OCI-LY3 (cell line): Measurements from ENCODE around the gene DAAM2.

Experiments used
- H2AFZ ChIP-seq: fragments of 200-600, 300-600 bp; shearing (Covaris generic); 2 replicates; pipeline ENCODE4 v1.6.0; 2014; ENCODE audit warnings: antibody characterized with exemption, low read depth, low read length
- H3K27ac ChIP-seq: fragments of 200-600, 300-600 bp; sonication (generic); 2 replicates; pipeline ENCODE4 v1.5.1; 2014; ENCODE audit warnings: mild to moderate bottlenecking, low read length, moderate library complexity, mixed read lengths
- H3K27me3 ChIP-seq: fragments of 200-600, 300-600 bp; sonication (generic); 2 replicates; pipeline ENCODE4 v1.6.1; 2014; ENCODE audit warnings: low read depth, low read length, mixed read lengths
- H3K36me3 ChIP-seq: fragments of 200-600, 300-600 bp; sonication (generic); replicated peaks from 2 replicates; pipeline ENCODE3; 2014; ENCODE audit warnings: low read depth, low read length, mixed read lengths
- H3K4me1 ChIP-seq: fragments of 300-600, 200-600 bp; sonication (generic); 2 replicates; pipeline ENCODE4 v1.6.1; 2014; ENCODE audit warnings: low read length, mixed read lengths
- H3K4me2 ChIP-seq: fragments of 200-600, 300-600 bp; sonication (generic); 2 replicates; pipeline ENCODE4 v1.6.1; 2014; ENCODE audit warnings: low read length, mixed read lengths
- H3K4me3 ChIP-seq: fragments of 300-600, 200-600 bp; sonication (generic); 2 replicates; pipeline ENCODE4 v1.5.1; 2014; ENCODE audit warnings: antibody characterized with exemption, mild to moderate bottlenecking, low read length, moderate library complexity
- H3K79me2 ChIP-seq: fragments of 300-600, 200-600 bp; shearing (Covaris generic); 2 replicates; pipeline ENCODE4 v1.6.1; 2014; ENCODE audit warnings: mild to moderate bottlenecking, low read length, mixed read lengths
- H3K9ac ChIP-seq: fragments of 300-600, 200-600 bp; shearing (Covaris generic); 2 replicates; pipeline ENCODE4 v1.6.0; 2014; ENCODE audit warnings: mild to moderate bottlenecking, low read length, moderate library complexity
- H3K9me3 ChIP-seq: fragments of 200-600, 300-600 bp; shearing (Covaris generic); 2 replicates; pipeline ENCODE4 v1.6.1; 2014; ENCODE audit warnings: low read length, mixed read lengths; ENCODE audit not compliant: insufficient read depth
- H4K20me1 ChIP-seq: fragments of 200-600, 300-600 bp; sonication (generic); 2 replicates; pipeline ENCODE4 v1.6.1; 2016; ENCODE audit warnings: low read length, mixed read lengths; ENCODE audit not compliant: insufficient read depth
- EZH2phosphoT487 ChIP-seq: fragments of 200-600 bp; shearing (Covaris generic); IDR thresholded peaks from 2 replicates; pipeline ENCODE4 v1.6.1; 2018; ENCODE audit warnings: antibody characterized with exemption, mixed run types, low read depth
- TF ChIP-seq, protein P1 (sequence below): fragments of 200-600, 300-600 bp; sonication (generic); IDR thresholded peaks from 2 replicates; pipeline ENCODE4 v1.5.1; 2014; ENCODE audit warnings: antibody characterized with exemption, low read length, low read depth

Gene DAAM2

DNA sequence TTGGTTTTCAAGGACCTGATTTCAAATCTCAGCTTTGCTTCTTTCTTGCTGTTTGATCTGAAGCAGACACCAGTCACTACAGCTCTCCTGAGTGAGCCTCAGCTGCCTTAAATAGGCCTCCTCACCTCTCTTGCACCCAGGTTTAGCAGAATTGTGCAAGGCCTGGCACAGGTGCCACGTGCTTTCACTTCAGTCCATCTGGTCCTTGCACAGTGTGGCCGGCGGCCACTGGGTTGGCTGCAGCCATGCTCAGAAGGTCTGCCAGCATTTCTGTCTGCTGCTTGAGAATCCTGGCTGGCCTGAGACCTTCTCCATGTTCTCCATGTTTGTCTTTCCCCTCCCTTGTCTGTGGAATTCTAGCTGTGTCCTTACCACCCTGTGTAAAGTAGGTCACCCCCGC is 14.5 kb upstream of the DAAM2 start:
- H3K4me1 ChIP-seq, result no peaks in the 10 kb centered on the region
- H3K36me3 ChIP-seq, result no peaks in the 10 kb centered on the region
- H3K9ac ChIP-seq, result no peak overlapping the region
- H3K4me2 ChIP-seq, result no peak overlapping the region
- TF ChIP-seq, protein P1, sequence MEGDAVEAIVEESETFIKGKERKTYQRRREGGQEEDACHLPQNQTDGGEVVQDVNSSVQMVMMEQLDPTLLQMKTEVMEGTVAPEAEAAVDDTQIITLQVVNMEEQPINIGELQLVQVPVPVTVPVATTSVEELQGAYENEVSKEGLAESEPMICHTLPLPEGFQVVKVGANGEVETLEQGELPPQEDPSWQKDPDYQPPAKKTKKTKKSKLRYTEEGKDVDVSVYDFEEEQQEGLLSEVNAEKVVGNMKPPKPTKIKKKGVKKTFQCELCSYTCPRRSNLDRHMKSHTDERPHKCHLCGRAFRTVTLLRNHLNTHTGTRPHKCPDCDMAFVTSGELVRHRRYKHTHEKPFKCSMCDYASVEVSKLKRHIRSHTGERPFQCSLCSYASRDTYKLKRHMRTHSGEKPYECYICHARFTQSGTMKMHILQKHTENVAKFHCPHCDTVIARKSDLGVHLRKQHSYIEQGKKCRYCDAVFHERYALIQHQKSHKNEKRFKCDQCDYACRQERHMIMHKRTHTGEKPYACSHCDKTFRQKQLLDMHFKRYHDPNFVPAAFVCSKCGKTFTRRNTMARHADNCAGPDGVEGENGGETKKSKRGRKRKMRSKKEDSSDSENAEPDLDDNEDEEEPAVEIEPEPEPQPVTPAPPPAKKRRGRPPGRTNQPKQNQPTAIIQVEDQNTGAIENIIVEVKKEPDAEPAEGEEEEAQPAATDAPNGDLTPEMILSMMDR, result no peak
- TF ChIP-seq EZH2phosphoT487, result no peak
- H3K4me3 ChIP-seq, result no peak overlapping the region
- no peak overlapping the region for H3K27ac ChIP-seq
- H3K9me3 ChIP-seq, result no peaks in the 10 kb centered on the region
- H4K20me1 ChIP-seq, result no peaks in the 10 kb centered on the region
- no peaks in the 10 kb centered on the region for H3K27me3 ChIP-seq
- no peak overlapping the region for H2AFZ ChIP-seq
- no peaks in the 10 kb centered on the region for H3K79me2 ChIP-seq

- no peaks in the 10 kb centered on the region for H3K4me1 ChIP-seq
- H3K27ac ChIP-seq, result no peak overlapping the region
- H3K9me3 ChIP-seq, result 0 out of 2 replicates have a peak, but pooled peaks cover 4% of the 10 kb centered on the region
- no peak overlapping the region for H3K9ac ChIP-seq
- no peak overlapping the region for H3K4me2 ChIP-seq
- no peaks in the 10 kb centered on the region for H4K20me1 ChIP-seq
- H3K4me3 ChIP-seq, result no peak overlapping the region
- no peaks in the 10 kb centered on the region for H3K79me2 ChIP-seq
- no peaks in the 10 kb centered on the region for H3K36me3 ChIP-seq
- H2AFZ ChIP-seq, result no peak overlapping the region; the same call in 1 of the 2 replicates
- H3K27me3 ChIP-seq, result no peaks in the 10 kb centered on the region
- TF ChIP-seq EZH2phosphoT487, result no peak
- TF ChIP-seq, protein P1, result no peak
These were observed 13.5 kb upstream of the DAAM2 start for GRCh38 chr6:39778581-39779255.

- H3K27ac ChIP-seq, result no peak overlapping the region
- no peak overlapping the region for H3K4me2 ChIP-seq
- TF ChIP-seq, protein P1, result no peak
- no peak for TF ChIP-seq EZH2phosphoT487
- no peak overlapping the region for H3K4me3 ChIP-seq
- no peaks in the 10 kb centered on the region for H3K4me1 ChIP-seq
- no peak overlapping the region for H3K9ac ChIP-seq
- no peaks in the 10 kb centered on the region for H3K27me3 ChIP-seq
- H2AFZ ChIP-seq, result no peak overlapping the region
- H3K9me3 ChIP-seq, result 0 out of 2 replicates have a peak, but pooled peaks cover 4% of the 10 kb centered on the region
- H3K36me3 ChIP-seq, result no peaks in the 10 kb centered on the region
- no peaks in the 10 kb centered on the region for H4K20me1 ChIP-seq
- H3K79me2 ChIP-seq, result no peaks in the 10 kb centered on the region
These were observed 6.9 kb upstream of the DAAM2 start for GRCh38 chr6:39785281-39785680.

GRCh38 chr6:39786649-39787048 is 5.5 kb upstream of the DAAM2 start:
- Histone ChIP-seq H3K36me3 (no peaks in the 10 kb centered on the region), H3K79me2 (no peaks in the 10 kb centered on the region), H2AFZ (no peak overlapping the region), H3K9ac (no peak overlapping the region), H3K4me2 (no peak overlapping the region), H3K27me3 (no peaks in the 10 kb centered on the region), H4K20me1 (no peaks in the 10 kb centered on the region), H3K4me1 (no peaks in the 10 kb centered on the region), H3K9me3 (0 out of 2 replicates have a peak, but pooled peaks cover 4% of the 10 kb centered on the region), H3K4me3 (no peak overlapping the region), H3K27ac (no peak overlapping the region)
- TF ChIP-seq, protein P1, result no peak
- no peak for TF ChIP-seq EZH2phosphoT487
